Right atrium auricular region (tissue), 2 donors: ENCODE measurements around the gene ITPR1. TPM values are rescaled to one million over a fixed set of nuclear protein-coding genes. Genes with fewer than 3 reads are reported as not detected.

Experiments used
- DNase-seq: peaks from one replicate; pipeline ENCODE4 v3.0.0-alpha.2; 2019; ENCODE audit warnings: low spot score
- H3K27ac ChIP-seq, 2 donors: fragments of 200-600 bp; sonication (generic); 1 replicate in 1 of 2; 2 replicates in 1 of 2; pipeline ENCODE4 v1.5.1; 2016 to 2019
- H3K27me3 ChIP-seq, 2 donors: fragments of 200-600 bp; sonication (generic); one replicate each; pipeline versions ENCODE4 v1.5.1 to v1.6.0; 2017 to 2019
- H3K36me3 ChIP-seq: fragments of 200-600 bp; sonication (generic); one replicate; pipeline ENCODE4 v1.5.1; 2016
- H3K4me1 ChIP-seq, 2 donors: fragments of 200-600 bp; sonication (generic); one replicate each; pipeline versions ENCODE4 v1.5.1 to v1.6.0; 2017 to 2019
- H3K4me3 ChIP-seq, 2 donors: fragments of 200-600 bp; sonication (generic); 1 replicate in 1 of 2; 2 replicates in 1 of 2; pipeline ENCODE4 v1.5.1; 2017 to 2019; ENCODE audit warnings: mild to moderate bottlenecking in 1 of 2, moderate library complexity in 1 of 2
- H3K9me3 ChIP-seq, 2 donors: fragments of 200-600 bp; sonication (generic); one replicate each; pipeline ENCODE4 v1.5.1; 2019
- total RNA-seq, 2 donors: library from RNA; depleted of rRNA; stranded (reverse); fragments of >200 nt; gene quantifications; one replicate each; pipeline ENCODE4 v1.1.0, GENCODE V29; 2016
- TF ChIP-seq, protein P1 (sequence below), 2 donors: fragments of 200-600 bp; sonication (generic); IDR thresholded peaks; one replicate each; pipeline ENCODE4 v1.5.1; 2019; ENCODE audit warnings: antibody characterized with exemption in 2 of 2

ITPR1 gene
- total RNA-seq, 2 donors from 2014 or later, result 36.7 to 42.5 TPM

DNA sequence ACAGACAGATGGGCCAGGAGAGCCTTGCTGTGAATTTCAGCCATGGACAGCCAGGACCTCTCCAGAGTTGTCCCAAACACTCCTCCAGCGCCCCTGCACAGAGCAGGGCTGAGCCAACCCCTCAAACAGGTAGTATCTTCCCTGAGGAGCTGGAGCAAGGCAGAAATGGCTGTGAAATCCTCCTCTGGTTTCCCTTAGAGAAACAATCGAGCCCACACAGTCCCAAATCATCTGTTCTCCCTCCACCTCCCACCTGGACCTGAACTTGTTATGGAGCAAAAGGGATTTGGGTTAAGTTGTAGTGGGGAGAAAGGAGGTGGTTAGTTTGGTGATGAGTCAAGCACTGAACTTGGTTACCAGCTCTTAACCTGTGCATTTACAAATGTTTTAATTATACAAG is 280.4 kb downstream of the ITPR1 start:
- DNase-seq, result no peak
- peak overlapping the region; percentile 79 to 85 for H3K27ac ChIP-seq
- H3K4me1 ChIP-seq, result peaks cover 0 to 35% of the 10 kb centered on the region in 2 donors
- no peak overlapping the region for H3K4me3 ChIP-seq
- H3K36me3 ChIP-seq, result peaks cover under 1% of the 10 kb centered on the region
- no peaks in the 10 kb centered on the region for H3K9me3 ChIP-seq
- TF ChIP-seq, protein P1, sequence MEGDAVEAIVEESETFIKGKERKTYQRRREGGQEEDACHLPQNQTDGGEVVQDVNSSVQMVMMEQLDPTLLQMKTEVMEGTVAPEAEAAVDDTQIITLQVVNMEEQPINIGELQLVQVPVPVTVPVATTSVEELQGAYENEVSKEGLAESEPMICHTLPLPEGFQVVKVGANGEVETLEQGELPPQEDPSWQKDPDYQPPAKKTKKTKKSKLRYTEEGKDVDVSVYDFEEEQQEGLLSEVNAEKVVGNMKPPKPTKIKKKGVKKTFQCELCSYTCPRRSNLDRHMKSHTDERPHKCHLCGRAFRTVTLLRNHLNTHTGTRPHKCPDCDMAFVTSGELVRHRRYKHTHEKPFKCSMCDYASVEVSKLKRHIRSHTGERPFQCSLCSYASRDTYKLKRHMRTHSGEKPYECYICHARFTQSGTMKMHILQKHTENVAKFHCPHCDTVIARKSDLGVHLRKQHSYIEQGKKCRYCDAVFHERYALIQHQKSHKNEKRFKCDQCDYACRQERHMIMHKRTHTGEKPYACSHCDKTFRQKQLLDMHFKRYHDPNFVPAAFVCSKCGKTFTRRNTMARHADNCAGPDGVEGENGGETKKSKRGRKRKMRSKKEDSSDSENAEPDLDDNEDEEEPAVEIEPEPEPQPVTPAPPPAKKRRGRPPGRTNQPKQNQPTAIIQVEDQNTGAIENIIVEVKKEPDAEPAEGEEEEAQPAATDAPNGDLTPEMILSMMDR (IDR thresholded peaks at IDR 0.05), result no peak
- H3K27me3 ChIP-seq, result no peaks in the 10 kb centered on the region

DNA sequence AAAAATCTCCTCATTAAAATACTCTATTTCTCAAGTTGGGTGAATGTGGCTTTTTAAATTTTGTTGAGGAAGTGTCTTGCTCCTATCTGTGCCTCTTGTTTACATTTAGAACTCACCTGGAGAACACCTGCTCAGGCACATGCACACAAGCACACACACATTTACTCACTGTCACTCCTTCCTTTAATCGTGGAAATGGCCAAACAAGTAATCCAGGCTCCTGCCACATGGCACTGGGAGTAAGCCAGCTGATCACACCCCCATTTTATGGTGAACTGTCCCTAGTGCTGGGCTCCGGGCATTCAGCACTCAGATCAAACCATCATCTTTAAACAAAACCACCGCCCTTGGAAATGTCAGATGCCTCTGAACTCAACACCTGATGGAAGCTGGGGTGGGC is 281.4 kb downstream of the ITPR1 start:
- H3K36me3 ChIP-seq, result no peaks in the 10 kb centered on the region
- TF ChIP-seq, protein P1 (IDR thresholded peaks at IDR 0.05), result no peak
- H3K4me3 ChIP-seq, result no peak overlapping the region
- H3K9me3 ChIP-seq, result no peaks in the 10 kb centered on the region
- H3K4me1 ChIP-seq, result peaks cover 0 to 35% of the 10 kb centered on the region in 2 donors
- DNase-seq, result no peak
- H3K27ac ChIP-seq, result no peak overlapping the region
- no peaks in the 10 kb centered on the region for H3K27me3 ChIP-seq

DNA sequence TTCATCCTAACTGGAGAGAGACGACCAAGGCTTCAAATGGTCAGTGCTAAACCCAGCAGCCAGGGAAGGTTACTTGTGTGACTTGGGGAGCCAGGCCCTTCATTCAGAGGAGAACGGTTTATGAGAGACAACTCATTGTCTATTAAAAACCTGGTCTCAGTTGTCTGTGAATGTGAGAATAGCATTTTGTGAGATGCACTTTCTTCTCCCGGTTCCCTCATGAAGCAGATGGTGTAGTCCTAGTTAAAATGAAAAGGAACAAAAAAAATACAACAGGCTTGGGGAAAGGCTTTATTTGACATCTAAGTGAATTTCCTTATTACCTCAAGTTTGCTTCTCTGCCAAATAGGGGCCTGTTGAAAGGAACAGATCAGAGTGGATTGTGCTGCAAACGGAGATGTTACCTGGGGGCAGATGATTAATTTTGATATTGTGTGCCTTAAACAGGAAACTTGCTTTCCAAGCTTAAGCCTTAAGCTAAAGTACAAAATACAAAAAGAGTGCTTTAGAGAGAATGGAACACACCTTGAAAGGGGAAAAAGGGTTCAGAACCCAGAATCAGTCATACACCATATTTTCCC is 283.3 kb downstream of the ITPR1 start:
- TF ChIP-seq, protein P1 (IDR thresholded peaks at IDR 0.05), result no peak
- peak overlapping the region; percentile 23 to 41 for H3K27ac ChIP-seq
- H3K4me1 ChIP-seq, result peaks cover 0 to 39% of the 10 kb centered on the region in 2 donors
- no peaks in the 10 kb centered on the region for H3K36me3 ChIP-seq
- no peak overlapping the region for H3K4me3 ChIP-seq
- no peaks in the 10 kb centered on the region for H3K27me3 ChIP-seq
- DNase-seq, result no peak
- no peaks in the 10 kb centered on the region for H3K9me3 ChIP-seq

DNA sequence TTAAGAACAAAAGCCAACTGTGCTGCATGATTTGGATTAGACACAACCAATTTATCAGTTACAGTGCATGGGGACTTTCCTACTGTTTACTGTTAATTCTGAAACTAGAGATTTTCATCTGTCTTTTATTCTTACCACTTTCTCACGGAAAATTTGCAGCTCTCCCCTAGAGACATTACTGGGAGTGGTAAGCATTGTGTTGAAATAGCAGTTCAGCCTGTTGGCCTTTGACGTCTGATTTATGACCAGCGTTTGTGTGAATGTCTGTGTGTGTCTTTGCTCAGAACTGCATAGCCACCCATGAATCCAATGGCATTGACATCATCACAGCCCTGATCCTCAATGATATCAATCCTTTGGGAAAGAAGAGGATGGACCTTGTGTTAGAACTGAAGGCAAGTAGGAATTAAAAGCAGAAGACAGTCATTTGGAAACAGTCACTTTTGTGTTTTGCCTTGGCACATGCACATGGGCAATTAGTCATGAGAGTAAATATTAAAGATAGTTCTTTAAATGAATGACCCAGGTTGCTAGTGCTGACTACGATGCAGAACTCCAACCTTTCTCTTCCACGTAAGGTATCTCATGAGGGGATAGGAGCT is 283.9 kb downstream of the ITPR1 start:
- no peaks in the 10 kb centered on the region for H3K27me3 ChIP-seq
- DNase-seq, result no peak
- TF ChIP-seq, protein P1 (IDR thresholded peaks at IDR 0.05), result no peak
- H3K4me1 ChIP-seq, result peaks cover 0 to 35% of the 10 kb centered on the region in 2 donors
- no peaks in the 10 kb centered on the region for H3K36me3 ChIP-seq
- no peak overlapping the region for H3K4me3 ChIP-seq
- H3K27ac ChIP-seq, result peak overlapping the region; percentile 23 to 52
- H3K9me3 ChIP-seq, result no peaks in the 10 kb centered on the region

DNA sequence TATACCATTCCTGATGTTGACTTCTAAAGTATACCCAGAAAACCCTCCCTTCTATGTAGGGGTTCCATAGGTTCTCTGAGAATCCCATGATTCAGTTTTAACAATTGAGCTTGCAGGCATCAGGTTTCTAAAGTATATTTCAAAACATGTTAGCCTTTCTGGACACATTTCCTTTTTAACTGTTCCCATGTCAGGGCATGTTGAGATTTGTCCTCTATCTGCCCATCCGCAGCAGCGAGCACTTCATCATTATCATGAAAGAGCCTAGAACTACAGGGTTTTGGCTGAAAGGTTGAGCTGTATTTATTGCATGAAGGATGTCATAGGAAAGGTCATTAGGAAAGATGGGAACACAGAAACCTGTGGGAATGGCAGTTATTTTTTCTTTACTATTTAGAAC is 285.0 kb downstream of the ITPR1 start:
- Histone ChIP-seq H3K27me3 (no peaks in the 10 kb centered on the region), H3K4me3 (no peak overlapping the region), H3K4me1 (peaks cover 0 to 31% of the 10 kb centered on the region in 2 donors), H3K36me3 (no peaks in the 10 kb centered on the region), H3K27ac (no peak overlapping the region), H3K9me3 (no peaks in the 10 kb centered on the region)
- TF ChIP-seq, protein P1 (IDR thresholded peaks at IDR 0.05), result no peak
- no peak for DNase-seq
